CD4-positive, alpha-beta memory T cell (primary cell): ENCODE measurements around the gene TM4SF20. TPM values are rescaled to one million over a fixed set of nuclear protein-coding genes. Genes with fewer than 3 reads are reported as not detected.

Source experiments
- CTCF ChIA-PET: fragments of 350-600 bp; sonication (Branson Sonifier 250); formaldehyde crosslinking; loops from one replicate; lab custom pipeline; 2021; ENCODE audit warnings: inconsistent platforms; ENCODE audit not compliant: partially characterized antibody; lab: Charles Lee
- POLR2A ChIA-PET: fragments of 350-600 bp; sonication (Branson Sonifier 250); formaldehyde crosslinking; loops from one replicate; lab custom pipeline; 2021; ENCODE audit not compliant: partially characterized antibody; lab: Charles Lee
- DNase-seq, 5 donors: peaks; one replicate each; pipeline versions ENCODE4 v3.0.0 to v3.0.0-alpha.2; 2020 to 2022; ENCODE audit warnings: mixed read lengths in 1 of 5
- H3K27ac ChIP-seq: one replicate; pipeline ENCODE4 v1.7.0; 2013; ENCODE audit warnings: low read depth, low read length
- H3K27me3 ChIP-seq: 2 replicates; pipeline ENCODE4 v1.7.0; 2013; ENCODE audit warnings: mild to moderate bottlenecking, low read length, moderate library complexity; ENCODE audit not compliant: insufficient read depth
- H3K36me3 ChIP-seq: 2 replicates; pipeline ENCODE4 v1.7.0; 2013; ENCODE audit warnings: mild to moderate bottlenecking, low read length, moderate library complexity; ENCODE audit not compliant: insufficient read depth
- H3K4me1 ChIP-seq: 2 replicates; pipeline ENCODE4 v1.7.0; 2013; ENCODE audit warnings: mild to moderate bottlenecking, low read length, moderate library complexity; ENCODE audit not compliant: insufficient read depth
- H3K4me3 ChIP-seq, 2 donors: one replicate each; pipeline ENCODE4 v1.7.0; 2013; ENCODE audit warnings: low read length in 2 of 2, mild to moderate bottlenecking in 1 of 2
- H3K9me3 ChIP-seq, 2 donors: one replicate each; pipeline ENCODE4 v1.7.0; 2013; ENCODE audit warnings: low read length in 2 of 2, control low read depth in 1 of 2; ENCODE audit not compliant: control insufficient read depth in 1 of 2
- H3K27ac Mint-ChIP-seq, 7 donors: one replicate each; pipeline ENCODE4 v1.8.0; 2020 to 2021; ENCODE audit warnings: mixed read lengths in 7 of 7, mild to moderate bottlenecking in 6 of 7, inconsistent platforms in 3 of 7, moderate library complexity in 3 of 7
- H3K27me3 Mint-ChIP-seq, 2 donors: one replicate each; pipeline ENCODE4 v1.8.0; 2020 to 2021; ENCODE audit warnings: mixed read lengths in 2 of 2
- H3K36me3 Mint-ChIP-seq, 2 donors: one replicate each; pipeline ENCODE4 v1.8.0; 2020 to 2021; ENCODE audit warnings: mixed read lengths in 2 of 2, inconsistent platforms in 1 of 2, mild to moderate bottlenecking in 1 of 2
- H3K4me1 Mint-ChIP-seq, 4 donors: one replicate each; pipeline ENCODE4 v1.8.0; 2020 to 2021; ENCODE audit warnings: mixed read lengths in 4 of 4, mild to moderate bottlenecking in 1 of 4
- H3K4me3 Mint-ChIP-seq, 8 donors: one replicate each; pipeline ENCODE4 v1.8.0; 2020 to 2021; ENCODE audit warnings: mixed read lengths in 8 of 8, mild to moderate bottlenecking in 7 of 8, moderate library complexity in 6 of 8, inconsistent platforms in 3 of 8
- H3K9me3 Mint-ChIP-seq, 8 donors: one replicate each; pipeline ENCODE4 v1.8.0; 2020 to 2021; ENCODE audit warnings: mixed read lengths in 8 of 8, mild to moderate bottlenecking in 5 of 8, inconsistent platforms in 3 of 8, moderate library complexity in 1 of 8
- intact Hi-C: fragments of 100-400 bp; cut with micrococcal nuclease; formaldehyde crosslinking; loops from one replicate; pipeline ENCODE4 v1.15.1; 2023
- polyA plus RNA-seq, 2 donors: library from polyadenylated mRNA; unstranded; fragments of 300-500 nt; fragmentation: Illumina TruSeq; gene quantifications; one replicate each; pipeline ENCODE4 v1.2.3, GENCODE V29; 2021
- total RNA-seq, 2 experiments: library from RNA; stranded (reverse); gene quantifications; one replicate each; pipeline ENCODE4 v1.2.3, GENCODE V29; 2021

TM4SF20 gene
- total and polyA plus RNA-seq, 4 experiments from 2014 or later: not detected

DNA sequence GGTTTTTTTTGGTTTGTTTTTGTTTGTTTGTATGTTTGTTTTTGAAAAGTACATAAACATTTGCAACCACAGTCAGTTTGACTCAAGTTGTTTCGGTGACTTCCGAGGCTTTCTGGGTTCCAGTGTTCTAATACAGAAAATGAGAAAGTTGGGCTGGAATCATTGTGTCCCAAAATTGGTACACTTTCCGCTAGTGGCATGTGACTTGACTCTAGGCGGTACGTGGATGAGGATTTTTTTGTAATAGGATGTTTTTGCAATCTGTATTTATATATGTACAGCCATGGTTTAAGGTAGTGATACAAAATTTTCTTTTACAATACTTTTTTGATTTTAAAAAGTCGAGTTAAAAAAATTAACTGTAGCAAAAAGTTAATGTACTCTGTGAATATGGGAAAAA, 52.3 kb downstream of the TM4SF20 start:
- Mint-ChIP-seq H3K9me3 (peaks cover 0 to 3% (median 0%) of the 10 kb centered on the region in 8 donors), H3K4me1 (peaks cover 21 to 59% (median 37%) of the 10 kb centered on the region in 4 donors), H3K27me3 (no peaks in the 10 kb centered on the region), H3K36me3 (peaks cover 10 to 32% of the 10 kb centered on the region in 2 donors), H3K27ac (peak overlapping the region in 2 of 7 donors; percentile 31 to 95), H3K4me3 (peak overlapping the region in 7 of 8 donors; percentile 27 to 96 (median 58))
- ChIA-PET POLR2A (no interaction called here), CTCF (interaction anchor here (1.9 kb wide), 1 partner anchor 13 kb away, joined by 5 read pairs; no protein-coding TSS in a partner anchor)
- Histone ChIP-seq H3K4me3 (no peak overlapping the region), H3K4me1 (peaks cover 30% of the 10 kb centered on the region), H3K9me3 (no peaks in the 10 kb centered on the region), H3K27me3 (no peaks in the 10 kb centered on the region), H3K27ac (no peak overlapping the region), H3K36me3 (no peaks in the 10 kb centered on the region)
- intact Hi-C loops: loop anchor here (5.0 kb wide), 1 partner anchor 89 kb away; no protein-coding TSS in a partner anchor
- DNase-seq: no peak

DNA sequence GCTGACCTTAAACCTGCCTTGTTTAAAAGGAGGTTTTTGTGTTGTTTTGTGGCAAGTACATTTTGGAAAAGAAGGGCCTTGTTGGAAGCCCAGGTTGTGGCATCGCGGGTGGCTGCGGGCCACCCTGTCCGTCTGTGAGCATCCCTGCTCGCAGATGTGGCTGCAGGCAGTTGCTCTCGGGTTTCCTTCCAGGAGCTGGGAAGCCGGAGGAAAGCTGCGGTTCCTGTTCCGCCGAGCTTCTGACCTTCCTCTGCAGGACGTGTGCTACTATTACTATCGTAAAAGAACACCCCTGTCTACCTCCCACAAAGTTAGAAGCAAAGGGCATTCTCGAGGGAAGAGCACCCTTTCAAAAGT, 53.3 kb downstream of the TM4SF20 start:
- peaks cover 0 to 3% (median 0%) of the 10 kb centered on the region in 8 donors for H3K9me3 Mint-ChIP-seq
- DNase-seq: peak in 1 of 5 donors; percentile 40
- peak overlapping the region; percentile 85 to 91 for H3K4me3 ChIP-seq
- H3K4me3 Mint-ChIP-seq: peak overlapping the region; percentile 95 to 97 (median 96)
- H3K27me3 Mint-ChIP-seq: no peaks in the 10 kb centered on the region
- H3K27ac ChIP-seq: peak overlapping the region; percentile 84
- H3K36me3 Mint-ChIP-seq: peaks cover 10 to 23% of the 10 kb centered on the region in 2 donors
- POLR2A ChIA-PET: interaction anchor here (1.7 to 2.1 kb wide), 2 partner anchors 10 to 24 kb away, joined by 6 to 7 read pairs; no protein-coding TSS in a partner anchor
- CTCF ChIA-PET: no interaction called here
- H3K27ac Mint-ChIP-seq: peak overlapping the region; percentile 91 to 98 (median 96)
- H3K4me1 Mint-ChIP-seq: peaks cover 21 to 59% (median 37%) of the 10 kb centered on the region in 4 donors
- no peaks in the 10 kb centered on the region for H3K36me3 ChIP-seq
- H3K4me1 ChIP-seq: peaks cover 30% of the 10 kb centered on the region
- no peaks in the 10 kb centered on the region for H3K9me3 ChIP-seq
- no peaks in the 10 kb centered on the region for H3K27me3 ChIP-seq
- intact Hi-C loops: loop anchor here (1.0 to 5.0 kb wide), 4 partner anchors 89 to 535 kb away; partner anchors contain the start of gene RHBDD1

DNA sequence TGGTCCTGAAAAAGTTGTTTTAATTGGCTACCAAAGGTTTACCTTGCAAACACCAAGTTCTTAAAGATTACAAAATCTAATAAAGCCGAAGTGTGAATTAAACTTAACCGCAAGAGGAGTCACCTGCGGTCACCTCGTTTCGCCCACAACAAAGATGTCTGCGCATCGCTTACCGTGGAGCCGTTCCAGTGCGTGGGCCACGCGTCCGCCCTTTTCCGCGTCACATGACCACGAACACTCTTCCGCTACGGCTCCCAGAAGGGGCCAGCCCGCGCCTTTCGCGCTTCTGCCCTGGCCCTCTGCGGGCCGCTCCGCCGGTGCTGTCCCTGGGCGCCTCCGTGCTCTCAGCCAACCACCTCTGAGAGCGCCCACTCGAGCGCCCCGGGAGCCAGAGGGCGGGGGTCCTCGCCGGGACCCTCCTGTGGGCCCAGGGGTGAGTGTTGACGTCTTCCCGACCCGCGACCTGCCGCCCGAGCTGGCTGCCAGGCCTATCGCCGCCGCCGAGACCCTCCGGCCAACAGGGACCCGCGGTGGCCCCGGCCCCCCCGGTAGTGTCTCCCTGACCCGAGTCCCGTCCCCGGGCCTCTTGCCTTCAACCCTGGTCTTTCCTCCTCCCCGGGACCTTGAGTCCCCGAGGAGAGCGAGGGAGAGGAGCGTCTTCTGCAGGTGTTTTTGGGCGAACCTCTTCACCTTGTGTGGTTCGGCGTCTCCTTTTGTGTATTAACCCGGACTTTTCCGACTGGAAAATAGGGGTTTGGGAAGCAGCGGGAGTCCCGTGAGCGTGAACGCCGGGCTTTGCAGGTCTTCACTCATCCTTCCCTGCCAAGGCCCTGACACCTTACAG, 53.9 kb downstream of the TM4SF20 start, which contains the start of gene MFF:
Gene MFF, plus strand, starts transcription at position 257 of the 844 bp plus-strand sequence. CDS start 5,415 bp downstream, outside the sequence.
- Histone ChIP-seq H3K4me1 (peaks cover 30% of the 10 kb centered on the region), H3K36me3 (no peaks in the 10 kb centered on the region), H3K27ac (peak within 1 kb of the TSS; percentile 84), H3K9me3 (no peaks in the 10 kb centered on the region), H3K4me3 (peak within 1 kb of the TSS; percentile 85 to 91), H3K27me3 (no peaks in the 10 kb centered on the region)
- peak within 1 kb of the TSS; percentile 95 to 97 (median 96) for H3K4me3 Mint-ChIP-seq
- intact Hi-C loops: loop anchor here (1.0 to 5.0 kb wide), 4 partner anchors 88 to 534 kb away; partner anchors contain the start of gene RHBDD1
- ChIA-PET CTCF (no interaction called here), POLR2A (interaction anchor here (1.7 to 2.1 kb wide), 2 partner anchors 11 to 24 kb away, joined by 6 to 7 read pairs; no protein-coding TSS in a partner anchor)
- no peaks in the 10 kb centered on the region for H3K27me3 Mint-ChIP-seq
- peaks cover 0 to 3% (median 0%) of the 10 kb centered on the region in 8 donors for H3K9me3 Mint-ChIP-seq
- peaks cover 21 to 59% (median 36%) of the 10 kb centered on the region in 4 donors for H3K4me1 Mint-ChIP-seq
- peak; percentile 92 to 96 (median 93) for DNase-seq
- H3K36me3 Mint-ChIP-seq: peaks cover 7 to 17% of the 10 kb centered on the region in 2 donors
- H3K27ac Mint-ChIP-seq: peak within 1 kb of the TSS; percentile 95 to 98 (median 96)

DNA sequence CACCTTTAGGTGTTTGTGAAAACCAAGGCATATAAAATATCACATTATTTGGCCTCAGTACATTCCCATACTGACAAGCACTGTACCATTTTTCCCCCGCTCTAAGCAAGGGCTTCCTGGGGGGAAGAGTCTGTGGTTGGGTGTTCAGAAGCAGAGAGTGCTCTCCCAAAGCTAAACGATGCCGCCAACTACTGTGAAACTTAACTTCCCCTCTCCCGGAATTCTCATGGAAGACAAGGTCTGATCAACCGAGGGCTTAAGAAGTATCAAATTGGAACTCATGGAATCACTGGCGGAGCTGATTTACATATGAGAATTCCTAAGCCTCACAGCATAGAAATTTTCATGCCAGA, 54.5 kb downstream of the TM4SF20 start:
- Histone ChIP-seq H3K4me1 (peaks cover 30% of the 10 kb centered on the region), H3K9me3 (no peaks in the 10 kb centered on the region), H3K4me3 (peak overlapping the region; percentile 45 to 85), H3K36me3 (no peaks in the 10 kb centered on the region), H3K27me3 (no peaks in the 10 kb centered on the region), H3K27ac (peak overlapping the region; percentile 84)
- Mint-ChIP-seq H3K27me3 (peaks cover 0 to under 1% of the 10 kb centered on the region in 2 donors), H3K9me3 (peaks cover 0 to 3% (median 0%) of the 10 kb centered on the region in 8 donors), H3K4me3 (peak overlapping the region; percentile 88 to 97 (median 96)), H3K4me1 (peaks cover 21 to 59% (median 36%) of the 10 kb centered on the region in 4 donors), H3K27ac (peak overlapping the region; percentile 83 to 95 (median 92)), H3K36me3 (peaks cover 7 to 16% of the 10 kb centered on the region in 2 donors)
- DNase-seq: no peak
- intact Hi-C loops: loop anchor here (2.0 kb wide), 1 partner anchor 138 kb away; no protein-coding TSS in a partner anchor
- ChIA-PET CTCF (no interaction called here), POLR2A (interaction anchor here (1.7 to 2.1 kb wide), 2 partner anchors 11 to 25 kb away, joined by 6 to 7 read pairs; no protein-coding TSS in a partner anchor)

GRCh38 chr2:227323818-227324217, 55.3 kb downstream of the TM4SF20 start:
- H3K4me3 Mint-ChIP-seq: peak overlapping the region in 7 of 8 donors; percentile 20 to 97 (median 45)
- H3K27ac ChIP-seq: no peak overlapping the region
- H3K4me1 ChIP-seq: peaks cover 30% of the 10 kb centered on the region
- no peaks in the 10 kb centered on the region for H3K36me3 ChIP-seq
- H3K27me3 ChIP-seq: no peaks in the 10 kb centered on the region
- no peak for DNase-seq
- peaks cover 3 to 10% of the 10 kb centered on the region in 2 donors for H3K36me3 Mint-ChIP-seq
- H3K27ac Mint-ChIP-seq: peak overlapping the region in 2 of 7 donors; percentile 69 to 95
- H3K4me3 ChIP-seq: no peak overlapping the region
- intact Hi-C loops: loop anchor here (2.0 kb wide), 1 partner anchor 139 kb away; no protein-coding TSS in a partner anchor
- peaks cover 0 to 1% of the 10 kb centered on the region in 2 donors for H3K27me3 Mint-ChIP-seq
- CTCF ChIA-PET: no interaction called here
- H3K9me3 ChIP-seq: no peaks in the 10 kb centered on the region
- H3K9me3 Mint-ChIP-seq: peaks cover 0 to 3% (median 0%) of the 10 kb centered on the region in 8 donors
- POLR2A ChIA-PET: no interaction called here
- peaks cover 20 to 57% (median 36%) of the 10 kb centered on the region in 4 donors for H3K4me1 Mint-ChIP-seq

DNA sequence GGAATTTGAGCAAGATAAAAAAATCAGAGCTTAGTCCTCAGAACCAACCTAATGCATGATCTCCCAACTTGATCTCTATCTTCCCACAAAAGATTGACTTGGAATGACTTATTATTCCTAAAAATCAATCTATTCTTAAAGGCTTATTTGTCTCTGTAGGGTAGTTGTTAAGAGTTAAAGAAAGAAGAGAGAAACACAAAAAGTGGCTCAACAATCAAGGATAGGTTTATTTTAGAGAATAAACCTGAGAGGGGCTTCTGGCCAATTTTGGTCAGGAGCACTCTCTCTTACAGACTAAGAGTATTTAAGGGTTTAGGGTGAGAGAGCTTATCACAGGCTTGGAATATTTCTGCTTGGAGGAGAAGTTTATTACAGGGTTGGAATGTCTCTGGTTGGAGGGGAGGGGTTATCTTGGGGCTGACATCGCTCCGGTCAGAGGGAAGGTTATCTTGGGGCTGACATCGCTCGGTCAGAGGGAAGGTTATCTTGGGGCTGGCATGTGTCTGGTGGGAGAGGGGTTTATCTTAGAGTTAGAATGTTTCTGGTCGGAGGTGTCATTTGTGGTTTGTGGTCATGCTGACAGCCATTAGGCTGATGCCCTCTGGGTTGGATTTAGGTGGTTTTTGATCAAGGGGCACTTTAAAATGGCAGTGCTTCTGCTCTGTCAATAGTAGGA, 56.4 kb downstream of the TM4SF20 start:
- Mint-ChIP-seq H3K4me1 (peaks cover 12 to 46% (median 27%) of the 10 kb centered on the region in 4 donors), H3K9me3 (peaks cover 0 to 6% (median under 1%) of the 10 kb centered on the region in 8 donors), H3K36me3 (peaks cover 3 to 6% of the 10 kb centered on the region in 2 donors), H3K4me3 (peak overlapping the region in 1 of 8 donors; percentile 32), H3K27me3 (peaks cover 1 to 3% of the 10 kb centered on the region in 2 donors), H3K27ac (peak overlapping the region in 3 of 7 donors; percentile 1 to 52 (median 18))
- POLR2A ChIA-PET: no interaction called here
- H3K36me3 ChIP-seq: no peaks in the 10 kb centered on the region
- no peak for DNase-seq
- H3K4me1 ChIP-seq: peaks cover 30% of the 10 kb centered on the region
- intact Hi-C loops: no loop called here
- CTCF ChIA-PET: no interaction called here
- no peak overlapping the region for H3K4me3 ChIP-seq
- no peaks in the 10 kb centered on the region for H3K27me3 ChIP-seq
- H3K27ac ChIP-seq: no peak overlapping the region
- H3K9me3 ChIP-seq: no peaks in the 10 kb centered on the region
